Skeletal muscle satellite cell (primary cell): ENCODE data around the gene LYSET.
"Not testable (repeated sequence)": the region's sequence is repeated elsewhere in the genome, so short reads cannot be mapped to it uniquely, and the experiment has no call there.

Experiments used
- H3K27me3 ChIP-seq: 2 replicates; pipeline ENCODE4 v1.7.0; 2013; ENCODE audit warnings: low read length; ENCODE audit not compliant: control insufficient read depth, insufficient read depth
- H3K36me3 ChIP-seq: 2 replicates; pipeline ENCODE4 v1.7.0; 2013; ENCODE audit warnings: mild to moderate bottlenecking, control low read depth, low read length; ENCODE audit not compliant: insufficient read depth
- H3K4me1 ChIP-seq: 2 replicates; pipeline ENCODE4 v1.7.0; 2013; ENCODE audit warnings: low read length; ENCODE audit not compliant: control insufficient read depth, insufficient read depth
- H3K4me2 ChIP-seq: 2 replicates; pipeline ENCODE4 v1.7.0; 2013; ENCODE audit warnings: mild to moderate bottlenecking, low read length
- H3K4me3 ChIP-seq: 2 replicates; pipeline ENCODE4 v1.7.0; 2013; ENCODE audit warnings: low read length
- H3K9ac ChIP-seq: 2 replicates; pipeline ENCODE4 v1.7.0; 2013; ENCODE audit warnings: mild to moderate bottlenecking, low read depth, low read length, moderate library complexity
- H3K9me3 ChIP-seq: replicated peaks from 2 replicates; pipeline ENCODE4 v1.7.0; 2013; ENCODE audit warnings: mild to moderate bottlenecking, control low read depth, low read length

LYSET gene

GRCh38 chr14:93155667-93156066 lies 29.4 kb upstream of the LYSET start:
- H3K9me3 ChIP-seq: no peaks in the 10 kb centered on the region
- H3K4me3 ChIP-seq: no peak overlapping the region
- H3K36me3 ChIP-seq: no peaks in the 10 kb centered on the region
- no peaks in the 10 kb centered on the region for H3K4me1 ChIP-seq
- H3K9ac ChIP-seq: no peak overlapping the region
- peaks cover 6% of the 10 kb centered on the region for H3K27me3 ChIP-seq
- no peak overlapping the region for H3K4me2 ChIP-seq

- Histone ChIP-seq H3K4me1 (no peaks in the 10 kb centered on the region), H3K4me2 (no peak overlapping the region), H3K9ac (no peak overlapping the region), H3K4me3 (no peak overlapping the region), H3K9me3 (no peaks in the 10 kb centered on the region), H3K27me3 (peaks cover 9% of the 10 kb centered on the region), H3K36me3 (no peaks in the 10 kb centered on the region)
Observed at GRCh38 chr14:93156693-93157369, 28.3 kb upstream of the LYSET start.

GRCh38 chr14:93158349-93158748 lies 26.8 kb upstream of the LYSET start:
- not testable (repeated sequence) for H3K4me3 ChIP-seq, H3K9me3 ChIP-seq, H3K9ac ChIP-seq, H3K4me2 ChIP-seq, H3K4me1 ChIP-seq, H3K36me3 ChIP-seq, H3K27me3 ChIP-seq

- not testable (repeated sequence) for H3K9me3 ChIP-seq, H3K9ac ChIP-seq, H3K27me3 ChIP-seq, H3K36me3 ChIP-seq, H3K4me1 ChIP-seq, H3K4me2 ChIP-seq, H3K4me3 ChIP-seq
Observed at GRCh38 chr14:93159625-93160352, 25.3 kb upstream of the LYSET start.

- H3K9ac ChIP-seq: no peak overlapping the region
- H3K4me1 ChIP-seq: no peaks in the 10 kb centered on the region
- H3K36me3 ChIP-seq: no peaks in the 10 kb centered on the region
- H3K27me3 ChIP-seq: peaks cover 9% of the 10 kb centered on the region
- no peak overlapping the region for H3K4me2 ChIP-seq
- H3K4me3 ChIP-seq: no peak overlapping the region
- H3K9me3 ChIP-seq: no peaks in the 10 kb centered on the region
Observed at GRCh38 chr14:93160353-93160801, 24.7 kb upstream of the LYSET start.

- no peaks in the 10 kb centered on the region for H3K4me1 ChIP-seq
- H3K9ac ChIP-seq: no peak overlapping the region
- no peak overlapping the region for H3K4me3 ChIP-seq
- H3K27me3 ChIP-seq: peaks cover 9% of the 10 kb centered on the region
- no peak overlapping the region for H3K4me2 ChIP-seq
- no peaks in the 10 kb centered on the region for H3K9me3 ChIP-seq
- H3K36me3 ChIP-seq: no peaks in the 10 kb centered on the region
Observed at GRCh38 chr14:93161411-93161940, 23.6 kb upstream of the LYSET start.

GRCh38 chr14:93163564-93163963 lies 21.6 kb upstream of the LYSET start:
- Histone ChIP-seq H3K9me3 (no peaks in the 10 kb centered on the region), H3K4me2 (no peak overlapping the region), H3K4me1 (no peaks in the 10 kb centered on the region), H3K9ac (no peak overlapping the region), H3K36me3 (no peaks in the 10 kb centered on the region), H3K27me3 (peaks cover 5% of the 10 kb centered on the region), H3K4me3 (no peak overlapping the region)

GRCh38 chr14:93165271-93166265 lies 19.5 kb upstream of the LYSET start:
- H3K36me3 ChIP-seq, H3K9ac ChIP-seq, H3K4me1 ChIP-seq, H3K4me2 ChIP-seq, H3K4me3 ChIP-seq, H3K9me3 ChIP-seq, H3K27me3 ChIP-seq: not testable (repeated sequence)

GRCh38 chr14:93168610-93169009 lies 16.5 kb upstream of the LYSET start:
- not testable (repeated sequence) for H3K27me3 ChIP-seq, H3K9me3 ChIP-seq, H3K4me3 ChIP-seq, H3K4me2 ChIP-seq, H3K9ac ChIP-seq, H3K36me3 ChIP-seq, H3K4me1 ChIP-seq

- not testable (repeated sequence) for H3K4me2 ChIP-seq, H3K27me3 ChIP-seq, H3K9ac ChIP-seq, H3K4me3 ChIP-seq, H3K36me3 ChIP-seq, H3K9me3 ChIP-seq, H3K4me1 ChIP-seq
Observed at GRCh38 chr14:93169619-93170018, 15.5 kb upstream of the LYSET start.

GRCh38 chr14:93170141-93170540 lies 15.0 kb upstream of the LYSET start:
- H3K9me3 ChIP-seq, H3K27me3 ChIP-seq, H3K4me2 ChIP-seq, H3K4me1 ChIP-seq, H3K36me3 ChIP-seq, H3K4me3 ChIP-seq, H3K9ac ChIP-seq: not testable (repeated sequence)
